ENCODE results near the gene TNRC6B.

DNA sequence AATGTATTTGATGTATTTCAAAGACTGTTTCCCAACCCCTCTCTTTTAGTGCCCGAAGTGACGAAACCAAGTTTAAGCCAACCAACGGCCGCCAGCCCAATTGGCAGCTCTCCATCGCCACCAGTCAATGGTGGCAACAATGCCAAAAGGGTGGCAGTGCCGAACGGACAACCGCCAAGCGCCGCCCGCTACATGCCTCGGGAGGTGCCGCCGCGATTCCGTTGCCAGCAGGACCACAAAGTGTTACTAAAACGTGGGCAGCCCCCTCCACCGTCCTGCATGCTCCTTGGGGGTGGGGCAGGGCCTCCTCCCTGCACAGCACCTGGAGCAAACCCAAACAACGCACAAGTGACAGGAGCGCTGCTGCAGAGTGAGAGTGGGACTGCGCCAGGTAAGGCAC lies 84.1 kb downstream of the TNRC6B start:
- TF ChIP-seq, protein P1, sequence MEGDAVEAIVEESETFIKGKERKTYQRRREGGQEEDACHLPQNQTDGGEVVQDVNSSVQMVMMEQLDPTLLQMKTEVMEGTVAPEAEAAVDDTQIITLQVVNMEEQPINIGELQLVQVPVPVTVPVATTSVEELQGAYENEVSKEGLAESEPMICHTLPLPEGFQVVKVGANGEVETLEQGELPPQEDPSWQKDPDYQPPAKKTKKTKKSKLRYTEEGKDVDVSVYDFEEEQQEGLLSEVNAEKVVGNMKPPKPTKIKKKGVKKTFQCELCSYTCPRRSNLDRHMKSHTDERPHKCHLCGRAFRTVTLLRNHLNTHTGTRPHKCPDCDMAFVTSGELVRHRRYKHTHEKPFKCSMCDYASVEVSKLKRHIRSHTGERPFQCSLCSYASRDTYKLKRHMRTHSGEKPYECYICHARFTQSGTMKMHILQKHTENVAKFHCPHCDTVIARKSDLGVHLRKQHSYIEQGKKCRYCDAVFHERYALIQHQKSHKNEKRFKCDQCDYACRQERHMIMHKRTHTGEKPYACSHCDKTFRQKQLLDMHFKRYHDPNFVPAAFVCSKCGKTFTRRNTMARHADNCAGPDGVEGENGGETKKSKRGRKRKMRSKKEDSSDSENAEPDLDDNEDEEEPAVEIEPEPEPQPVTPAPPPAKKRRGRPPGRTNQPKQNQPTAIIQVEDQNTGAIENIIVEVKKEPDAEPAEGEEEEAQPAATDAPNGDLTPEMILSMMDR (IDR thresholded peaks at IDR 0.05) = no peak
- TF ChIP-seq POLR2A (IDR thresholded peaks at IDR 0.05) = no peak
